ENCODE results near the gene PLXNA2.

The PLXNA2 gene

GRCh38 chr1:208223136-208223535 lies 21.0 kb downstream of the PLXNA2 start:
- no peak for DNase-seq (ENCODE audit: low read depth in 1 of 2, low spot score in 1 of 2)

- DNase-seq (ENCODE audit: low read depth in 1 of 2, low spot score in 1 of 2), result no peak
These were observed 21.6 kb downstream of the PLXNA2 start for GRCh38 chr1:208222376-208223126.

- DNase-seq (ENCODE audit: low read depth in 1 of 2, low spot score in 1 of 2), result no peak
These were observed 22.9 kb downstream of the PLXNA2 start for GRCh38 chr1:208221291-208221622.

- no peak for DNase-seq (ENCODE audit: low read depth in 1 of 2, low spot score in 1 of 2)
These were observed 24.4 kb downstream of the PLXNA2 start for GRCh38 chr1:208219659-208220282.

GRCh38 chr1:208219098-208219658 lies 25.0 kb downstream of the PLXNA2 start:
- DNase-seq (ENCODE audit: low read depth in 1 of 2, low spot score in 1 of 2), result no peak

GRCh38 chr1:208218237-208219097 lies 25.7 kb downstream of the PLXNA2 start:
- DNase-seq (ENCODE audit: low read depth in 1 of 2, low spot score in 1 of 2), result no peak

GRCh38 chr1:208217781-208218180 lies 26.4 kb downstream of the PLXNA2 start:
- no peak for DNase-seq (ENCODE audit: low read depth in 1 of 2, low spot score in 1 of 2)

GRCh38 chr1:208216806-208217205 lies 27.4 kb downstream of the PLXNA2 start:
- no peak for DNase-seq (ENCODE audit: low read depth in 1 of 2, low spot score in 1 of 2)

- DNase-seq (ENCODE audit: low read depth in 1 of 2, low spot score in 1 of 2), result no peak
These were observed 28.1 kb downstream of the PLXNA2 start for GRCh38 chr1:208216062-208216461.

- no peak for DNase-seq (ENCODE audit: low read depth in 1 of 2, low spot score in 1 of 2)
These were observed 28.8 kb downstream of the PLXNA2 start for GRCh38 chr1:208215393-208215792.

GRCh38 chr1:208213786-208214185 lies 30.4 kb downstream of the PLXNA2 start:
- no peak for DNase-seq (ENCODE audit: low read depth in 1 of 2, low spot score in 1 of 2)

- no peak for DNase-seq (ENCODE audit: low read depth in 1 of 2, low spot score in 1 of 2)
These were observed 31.3 kb downstream of the PLXNA2 start for GRCh38 chr1:208212893-208213292.

GRCh38 chr1:208211921-208212843 lies 32.0 kb downstream of the PLXNA2 start:
- DNase-seq (ENCODE audit: low read depth in 1 of 2, low spot score in 1 of 2), result no peak

- no peak for DNase-seq (ENCODE audit: low read depth in 1 of 2, low spot score in 1 of 2)
These were observed 34.1 kb downstream of the PLXNA2 start for GRCh38 chr1:208209896-208210589.

- no peak for DNase-seq (ENCODE audit: low read depth in 1 of 2, low spot score in 1 of 2)
These were observed 34.9 kb downstream of the PLXNA2 start for GRCh38 chr1:208209286-208209685.

- no peak for DNase-seq (ENCODE audit: low read depth in 1 of 2, low spot score in 1 of 2)
These were observed 36.1 kb downstream of the PLXNA2 start for GRCh38 chr1:208208132-208208487.

GRCh38 chr1:208207388-208208131 lies 36.6 kb downstream of the PLXNA2 start:
- DNase-seq (ENCODE audit: low read depth in 1 of 2, low spot score in 1 of 2), result no peak

- no peak for DNase-seq (ENCODE audit: low read depth in 1 of 2, low spot score in 1 of 2)
These were observed 38.0 kb downstream of the PLXNA2 start for GRCh38 chr1:208206092-208206698.
